PFSK-1 (cell line): ENCODE measurements around the gene WDR33.

Experiments used
- POLR2AphosphoS5 ChIP-seq: IDR thresholded peaks from 2 replicates; pipeline ENCODE4 v1.6.1; 2012; ENCODE audit warnings: low read depth, mild to moderate bottlenecking, control low read depth, low read length, moderate library complexity
- REST ChIP-seq, 2 experiments: IDR thresholded peaks; 2 replicates each; pipeline versions ENCODE4 v1.6.1 to v1.8.0; 2011 to 2012; ENCODE audit warnings: low read depth in 2 of 2, low read length in 2 of 2, control low read depth in 1 of 2, inconsistent platforms in 1 of 2, mild to moderate bottlenecking in 1 of 2, moderate library complexity in 1 of 2; ENCODE audit not compliant: insufficient read depth in 1 of 2
- SIN3A ChIP-seq: IDR thresholded peaks from 2 replicates; pipeline ENCODE4 v1.6.1; 2012; ENCODE audit warnings: mild to moderate bottlenecking, low read length, moderate library complexity, borderline replicate concordance; ENCODE audit not compliant: insufficient read depth

- TF ChIP-seq POLR2AphosphoS5 (no peak), REST (IDR thresholded peaks at IDR 0.05; ENCODE audit: insufficient read depth in 1 of 2, low read depth in 2 of 2, low read length in 2 of 2) (no peak), SIN3A (no peak)
These were observed 7.3 kb upstream of the WDR33 start for GRCh38 chr2:127818241-127818640.
